Stimulated activated CD4-positive, alpha-beta T cell treated with anti-CD3 and anti-CD28 coated beads, Interleukin-15, amount 100 ng/mL, for 24 hours (primary cell): Measurements from ENCODE around the gene RGPD5.
"Not testable (repeated sequence)": the region's sequence is repeated elsewhere in the genome, so short reads cannot be mapped to it uniquely, and the experiment has no call there.

Experiments
- DNase-seq: peaks from one replicate; pipeline ENCODE4 v3.0.0-alpha.2; 2020

RGPD5 gene

DNA sequence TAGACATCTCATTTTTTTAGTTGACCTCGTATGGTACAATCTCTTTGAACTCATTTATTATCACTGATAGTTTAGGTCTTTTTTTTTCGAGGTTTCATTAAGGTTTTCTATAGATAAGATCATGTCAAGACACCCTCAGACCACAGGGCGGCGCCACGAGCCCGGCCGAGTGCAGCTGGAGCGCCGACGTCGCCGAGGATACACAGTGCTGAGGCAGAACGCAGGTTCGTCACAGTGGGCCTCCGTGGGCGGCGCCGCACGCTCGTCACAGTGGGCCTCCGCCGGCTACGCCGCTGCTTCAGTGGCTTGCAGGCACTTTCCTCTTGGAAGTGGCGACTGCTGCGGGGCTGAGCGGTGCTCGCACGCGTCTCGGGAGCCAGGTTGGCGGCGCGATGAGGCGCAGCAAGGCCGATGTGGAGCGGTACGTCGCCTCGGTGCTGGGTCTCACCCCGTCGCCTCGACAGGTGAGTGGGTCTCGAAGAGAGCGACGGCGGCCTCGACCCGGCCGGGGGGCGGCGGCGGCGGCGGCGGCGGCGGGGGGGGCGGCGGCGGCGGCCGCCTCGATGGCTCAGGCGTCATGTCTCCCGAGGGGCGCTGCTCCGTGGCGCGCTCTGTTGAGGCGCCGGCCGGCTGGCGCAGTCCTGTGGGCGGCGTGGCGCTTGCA lies at the start of gene RGPD5:
TSS of gene RGPD5 (plus strand) at position 232 of the 664 bp plus-strand sequence. CDS start at position 393, 161 bp downstream.
- not testable (repeated sequence) for DNase-seq

DNA sequence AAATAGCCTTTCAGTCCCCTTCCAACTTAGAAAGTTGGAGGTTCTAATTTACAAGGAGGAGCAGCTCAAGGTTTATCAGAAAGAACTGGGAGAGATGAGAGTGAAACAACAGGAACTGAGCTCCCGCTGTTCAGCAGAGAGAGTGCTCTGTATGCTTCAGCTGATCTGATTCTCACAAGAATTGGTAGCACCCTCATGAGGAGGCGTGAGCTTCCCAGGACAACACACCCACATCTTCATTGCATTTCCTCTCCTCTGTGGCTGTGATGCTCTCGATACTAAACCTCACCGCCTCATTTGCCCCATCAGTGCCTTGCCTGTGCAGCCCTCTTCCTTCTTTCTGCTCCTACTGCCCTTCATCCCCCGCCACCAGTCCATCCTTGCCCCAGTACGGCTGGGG lies 42.5 kb upstream of the RGPD5 start:
- not testable (repeated sequence) for DNase-seq

DNA sequence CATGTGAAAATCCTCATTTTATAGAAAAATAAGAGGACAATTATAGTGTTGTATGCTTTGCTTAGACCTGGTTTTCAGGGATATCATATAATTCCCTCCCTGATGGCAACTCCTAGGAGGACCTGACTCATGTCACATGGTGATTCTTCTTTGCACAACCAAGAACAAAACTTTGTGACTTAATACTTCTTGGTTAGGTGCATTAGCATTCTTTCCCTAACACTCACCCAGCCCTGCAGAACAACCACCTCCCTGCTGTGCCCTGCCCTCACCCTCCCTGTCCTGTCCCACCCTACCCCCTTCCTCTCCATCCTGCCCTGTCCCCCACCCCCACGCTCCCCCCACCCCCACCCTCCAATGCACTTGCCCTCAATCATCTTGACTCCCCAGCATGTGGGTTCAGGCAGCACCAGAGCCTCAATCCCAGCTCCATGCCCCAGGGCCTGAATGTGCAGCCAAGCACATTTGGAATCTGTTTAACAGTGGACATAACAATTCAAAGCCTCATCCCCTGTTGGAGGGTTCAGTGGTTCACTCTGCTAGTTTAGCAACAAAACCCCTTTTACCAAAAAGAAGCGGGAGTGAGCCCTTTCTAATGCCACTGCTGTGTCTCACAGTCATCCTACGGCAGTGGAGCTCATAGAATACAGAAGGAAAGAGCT lies 36.8 kb upstream of the RGPD5 start:
- DNase-seq = not testable (repeated sequence)

DNA sequence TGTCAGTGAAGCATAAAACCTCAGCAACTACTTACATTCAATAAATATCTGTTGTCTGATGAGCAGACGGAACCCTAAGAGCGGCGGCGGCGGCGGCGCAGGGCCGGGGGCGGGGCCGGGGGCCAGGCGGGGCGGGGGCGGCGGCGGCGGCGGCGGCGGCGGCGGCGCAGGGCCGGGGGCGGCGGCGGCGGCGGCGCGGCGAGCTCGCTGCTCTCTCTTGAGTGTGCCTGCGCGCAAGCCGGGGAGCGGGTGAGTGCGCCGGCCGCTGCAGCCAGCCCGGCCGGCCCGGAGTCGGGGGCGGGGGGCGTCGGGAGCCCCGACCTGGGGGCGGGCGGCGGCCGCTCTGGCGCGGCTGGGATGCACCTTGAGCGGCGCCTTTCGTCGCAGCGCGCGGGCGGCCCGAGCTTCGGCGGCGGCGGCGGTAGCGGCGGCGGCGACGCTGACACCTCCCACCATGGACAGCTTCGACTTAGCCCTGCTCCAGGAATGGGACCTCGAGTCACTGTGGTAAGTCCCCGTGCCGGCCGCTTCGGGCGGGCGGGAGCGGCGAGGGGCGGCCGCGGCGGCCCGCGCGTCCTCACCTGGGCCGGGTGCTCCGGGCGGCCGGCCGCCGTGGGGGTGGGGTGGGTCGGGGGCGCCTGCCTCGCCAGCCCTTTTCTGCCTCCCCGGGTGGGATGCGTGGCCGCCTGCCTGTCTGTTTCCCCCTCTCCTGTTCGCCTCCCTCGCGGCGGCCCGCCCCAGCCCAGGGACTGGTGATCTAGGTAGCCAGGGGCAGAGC lies 33.7 kb upstream of the RGPD5 start:
- DNase-seq = peak; percentile 24

DNA sequence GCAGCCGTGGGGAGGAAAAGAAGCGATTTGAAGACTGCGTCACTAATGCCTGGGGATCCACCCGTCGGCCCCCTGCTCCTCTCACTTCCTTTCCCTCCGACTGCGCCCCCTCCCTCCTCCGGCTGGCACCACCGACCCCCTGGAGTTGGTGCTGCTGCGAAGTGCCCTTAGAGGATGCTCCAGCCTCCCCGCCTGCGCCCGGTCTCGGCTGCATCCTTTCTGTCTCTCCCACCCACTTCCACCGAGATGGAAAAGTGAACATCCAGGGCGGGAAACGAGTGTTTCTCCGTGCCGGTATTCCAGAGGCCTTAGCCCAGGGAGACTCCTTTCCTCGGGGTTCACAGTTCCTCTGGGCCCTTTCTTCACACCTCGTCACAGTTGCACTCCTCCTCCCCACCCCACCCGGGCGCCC lies 33.1 kb upstream of the RGPD5 start:
- DNase-seq = not testable (repeated sequence)

DNA sequence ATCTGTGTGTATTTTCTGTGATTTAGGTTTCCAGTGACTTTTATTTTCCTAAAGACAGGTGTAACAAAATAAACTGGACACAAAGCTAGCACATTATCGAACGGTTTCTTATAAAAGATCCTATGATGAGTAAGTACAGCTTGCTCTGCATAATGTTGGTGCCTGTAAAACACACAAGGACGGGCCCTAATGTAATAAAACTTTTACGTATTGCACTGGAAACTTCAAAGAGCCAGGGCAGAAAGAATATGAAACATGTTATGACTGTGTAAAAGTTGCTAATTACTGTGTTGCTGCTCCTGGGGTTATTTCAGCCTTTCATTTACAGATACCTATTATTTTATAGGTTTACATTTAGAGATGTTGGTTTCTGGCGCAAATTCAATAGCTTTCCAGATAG lies 32.1 kb upstream of the RGPD5 start:
- not testable (repeated sequence) for DNase-seq

DNA sequence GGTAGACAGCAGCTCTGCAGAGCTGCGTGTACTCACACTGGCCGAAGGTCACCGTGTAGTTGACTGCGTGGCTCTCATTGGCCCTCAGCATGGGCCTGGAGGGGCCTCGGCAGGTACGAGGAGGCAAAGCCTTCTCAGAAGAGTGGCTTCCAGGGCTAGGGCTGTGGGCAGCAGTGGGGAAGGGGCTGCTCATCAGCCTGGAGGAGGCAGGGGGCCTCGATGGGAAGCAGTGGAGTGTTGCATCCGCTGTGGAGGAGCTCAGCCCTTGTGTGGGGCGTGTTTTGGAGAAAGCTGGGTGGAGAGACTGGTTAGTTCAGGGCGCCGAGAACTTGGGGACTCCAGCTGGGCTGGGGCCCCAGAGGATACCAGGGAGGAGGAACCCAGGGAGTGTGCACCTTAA lies 28.0 kb upstream of the RGPD5 start:
- not testable (repeated sequence) for DNase-seq

DNA sequence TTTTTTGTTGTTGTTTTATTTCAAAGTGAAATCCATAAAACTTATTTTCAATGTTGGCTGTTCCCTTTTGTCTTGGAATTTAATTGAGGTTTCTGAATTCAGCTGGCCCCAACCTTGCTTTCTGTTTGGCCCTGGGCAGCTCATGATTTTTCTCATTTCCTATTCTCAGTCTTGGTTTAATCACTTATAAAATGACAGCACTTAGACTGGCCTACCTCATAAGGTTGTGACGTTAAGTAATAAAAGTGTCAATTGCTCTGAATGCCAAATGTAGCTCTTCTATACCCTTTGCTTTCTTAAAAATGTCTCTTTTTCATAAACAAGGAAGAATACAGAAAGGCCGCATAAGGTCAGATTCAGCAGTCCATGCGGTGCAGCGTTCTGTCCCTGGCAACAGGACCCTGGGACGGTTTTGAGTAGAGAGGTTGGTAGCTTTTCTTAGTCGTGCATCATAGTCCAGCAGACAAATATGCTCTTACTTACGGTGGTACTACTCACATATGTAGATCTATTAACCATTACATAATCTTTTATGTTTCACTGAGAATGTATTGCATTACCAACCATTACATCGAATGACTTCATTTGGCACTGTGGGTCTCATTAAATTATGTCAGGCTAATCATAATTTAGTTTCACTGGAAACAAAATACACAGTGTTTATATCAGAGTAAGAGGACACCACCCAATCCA lies 27.1 kb upstream of the RGPD5 start:
- not testable (repeated sequence) for DNase-seq

DNA sequence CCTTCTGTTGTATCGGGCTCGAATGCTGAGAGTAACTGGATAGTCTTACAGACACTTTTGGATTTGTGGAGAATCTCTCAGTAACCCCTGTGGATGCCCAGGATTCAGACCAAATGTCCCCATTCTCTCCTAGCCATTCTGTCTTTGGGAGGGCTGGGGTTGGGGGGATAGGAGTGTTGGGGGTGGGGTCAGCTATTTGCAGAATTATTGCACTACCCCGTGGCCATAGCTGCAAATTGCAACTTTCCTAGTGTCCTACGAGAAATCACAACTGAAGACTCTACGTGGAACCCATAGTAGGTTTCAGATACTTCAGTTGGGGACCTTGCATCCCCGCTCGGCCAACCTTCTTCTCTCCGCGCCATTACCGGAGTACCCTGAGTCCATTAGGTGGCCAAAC lies 25.2 kb upstream of the RGPD5 start:
- DNase-seq = not testable (repeated sequence)

DNA sequence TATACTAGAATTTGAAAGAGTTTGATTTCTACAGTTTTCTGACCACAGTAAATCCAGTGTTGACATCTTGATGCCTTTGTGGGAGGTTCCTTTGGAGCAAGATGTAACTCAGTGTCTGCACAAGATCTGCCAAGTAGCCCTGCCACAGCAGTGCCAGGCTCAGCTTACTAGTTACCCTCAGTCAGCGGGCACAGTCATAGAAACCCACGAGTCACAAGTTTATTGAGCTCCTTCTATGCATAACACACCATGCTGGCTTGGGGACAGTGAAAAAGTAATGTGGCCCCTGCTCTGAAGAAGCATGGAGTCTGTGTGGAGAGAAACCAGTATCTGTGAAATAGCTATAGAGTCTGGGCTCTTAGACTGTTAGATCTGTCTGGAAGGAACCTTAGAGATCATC lies 15.0 kb upstream of the RGPD5 start:
- not testable (repeated sequence) for DNase-seq

DNA sequence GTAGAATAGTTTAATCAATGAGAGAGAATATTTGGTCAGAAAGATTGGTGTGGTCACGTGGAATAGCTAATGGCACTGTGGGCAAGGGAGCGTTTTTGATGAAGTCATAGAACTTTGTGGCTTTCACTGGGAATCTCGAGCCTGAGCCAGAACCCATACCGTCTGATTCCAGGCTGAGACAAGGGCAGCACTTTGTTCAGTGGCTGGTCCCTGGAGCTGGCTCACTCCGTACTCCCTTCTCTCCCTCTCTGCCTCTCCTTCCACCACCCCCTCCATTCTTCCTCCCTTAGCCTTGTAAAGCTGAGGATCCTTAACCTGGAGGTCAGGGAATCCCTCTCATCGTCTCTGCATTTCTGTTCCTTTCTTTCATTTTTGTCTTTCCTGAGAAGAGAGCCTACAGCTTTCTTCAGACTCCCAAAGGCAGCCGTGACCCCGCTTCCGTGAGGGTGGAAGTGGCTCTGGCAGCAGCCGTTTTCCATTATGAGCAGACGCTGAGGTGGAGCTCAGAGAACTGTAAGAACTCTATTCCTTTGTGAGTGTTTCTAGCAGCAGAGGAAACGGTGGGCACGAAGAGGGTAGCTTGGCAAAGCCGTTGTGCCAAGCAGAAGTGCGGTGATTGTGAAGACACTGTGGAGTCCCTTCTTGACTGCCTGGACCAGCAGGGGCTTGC lies 12.8 kb upstream of the RGPD5 start:
- not testable (repeated sequence) for DNase-seq

DNA sequence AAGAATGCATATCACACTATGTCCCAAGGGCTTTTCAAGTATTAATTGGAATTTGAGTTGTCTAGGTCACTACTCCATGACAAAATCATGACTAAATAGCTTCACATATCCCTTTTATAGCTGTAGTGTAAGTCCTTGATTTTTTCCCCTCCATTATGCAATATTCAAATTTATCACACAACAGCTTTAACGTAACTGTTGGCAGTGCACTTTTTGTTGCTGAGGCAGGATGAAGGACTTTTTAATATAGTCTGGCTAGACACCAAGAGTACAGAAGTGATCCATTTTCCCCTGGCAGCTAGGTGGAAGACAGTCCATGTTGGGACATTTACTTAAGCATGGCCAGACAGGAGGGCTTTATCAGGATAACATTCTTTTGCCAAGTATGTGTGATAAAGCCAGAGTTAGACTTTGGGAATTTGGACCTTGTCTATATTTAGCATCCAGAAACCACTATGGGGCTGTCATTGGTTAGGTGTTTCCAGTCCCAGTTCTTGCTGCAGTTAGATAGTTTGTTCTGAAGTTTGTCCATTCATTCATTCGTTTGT lies 11.6 kb upstream of the RGPD5 start:
- DNase-seq = not testable (repeated sequence)

DNA sequence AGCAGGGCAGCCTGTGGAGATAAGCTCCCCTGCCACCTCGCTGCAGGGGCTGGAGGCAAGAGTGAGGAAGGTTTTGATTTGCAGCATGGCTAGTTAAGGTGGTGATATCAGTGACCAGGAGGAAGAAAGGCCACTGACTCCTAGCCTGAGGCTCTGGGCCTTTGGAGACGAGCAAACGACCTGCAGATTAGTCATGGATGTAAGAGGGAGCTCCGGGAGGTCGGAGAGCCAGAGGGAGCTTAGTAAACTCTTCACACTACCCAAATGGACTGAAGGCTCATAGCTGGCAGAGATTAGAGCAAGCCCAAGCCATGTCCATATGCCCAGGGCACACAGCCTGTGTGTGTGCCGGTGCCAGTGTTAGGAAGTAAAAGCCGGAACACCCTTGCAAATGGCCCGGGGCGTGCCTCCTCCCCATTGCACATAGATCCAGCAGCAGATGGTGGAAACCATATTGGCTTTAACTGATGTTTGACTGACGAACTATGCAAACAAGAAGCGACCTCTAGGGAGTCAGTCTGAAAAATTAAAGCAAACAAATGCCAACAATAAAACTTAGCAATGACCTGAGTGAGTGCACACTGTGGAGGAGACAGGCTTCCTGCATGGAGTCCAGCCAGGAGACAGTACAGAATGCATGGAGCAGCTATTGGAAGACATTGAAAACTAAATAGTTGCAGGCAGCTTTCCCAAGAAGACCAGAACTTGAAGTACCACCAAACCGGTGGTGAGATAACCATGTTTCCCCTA lies 2.4 kb upstream of the RGPD5 start:
- not testable (repeated sequence) for DNase-seq

DNA sequence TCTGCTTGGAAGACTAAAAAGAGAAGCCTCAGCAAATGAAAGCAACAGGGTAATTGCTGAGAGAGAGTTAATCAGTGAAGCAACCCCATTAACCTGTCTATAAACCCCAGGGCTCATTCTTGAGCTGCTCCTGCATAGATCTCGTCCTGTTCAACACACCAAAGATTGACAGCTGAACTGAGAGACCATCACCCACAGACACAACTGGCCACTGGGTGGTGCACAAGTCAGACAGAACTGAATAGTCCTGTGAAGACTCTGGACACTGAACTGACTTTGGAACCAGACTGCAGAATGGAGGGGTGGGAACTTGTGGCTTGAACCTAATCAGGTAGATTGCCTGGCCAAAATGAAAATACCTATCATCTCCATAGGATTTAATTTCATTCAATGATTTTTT lies 1.4 kb upstream of the RGPD5 start:
- not testable (repeated sequence) for DNase-seq

DNA sequence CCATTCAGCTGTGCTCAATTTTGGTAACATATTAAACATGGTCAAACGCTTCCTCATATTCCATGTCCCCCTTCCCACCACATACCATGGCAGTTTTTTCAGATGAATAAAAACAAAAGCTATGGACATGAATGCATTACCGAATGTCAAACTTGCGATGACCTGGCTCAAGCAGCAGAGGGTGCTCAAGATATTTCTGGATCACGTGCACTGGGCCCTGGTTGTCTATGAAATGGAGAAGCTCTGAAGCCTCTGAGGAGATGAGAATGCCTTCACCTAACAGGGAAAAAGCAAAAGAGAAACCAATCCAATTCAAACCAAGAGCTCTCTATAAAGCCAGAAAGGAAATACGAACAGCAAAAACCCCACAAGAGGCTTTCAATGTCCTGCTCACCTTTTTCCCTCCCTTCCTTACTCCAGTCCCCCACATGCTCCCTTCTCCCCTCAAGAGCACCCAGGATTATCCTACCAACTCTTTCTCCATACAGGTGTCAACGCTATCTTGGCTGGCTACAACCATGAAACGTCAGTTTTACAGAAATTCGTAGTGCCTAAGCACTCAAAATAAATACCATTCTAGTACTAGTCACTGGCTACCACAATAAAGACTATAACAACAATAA lies 77.1 kb downstream of the RGPD5 start:
- not testable (repeated sequence) for DNase-seq

DNA sequence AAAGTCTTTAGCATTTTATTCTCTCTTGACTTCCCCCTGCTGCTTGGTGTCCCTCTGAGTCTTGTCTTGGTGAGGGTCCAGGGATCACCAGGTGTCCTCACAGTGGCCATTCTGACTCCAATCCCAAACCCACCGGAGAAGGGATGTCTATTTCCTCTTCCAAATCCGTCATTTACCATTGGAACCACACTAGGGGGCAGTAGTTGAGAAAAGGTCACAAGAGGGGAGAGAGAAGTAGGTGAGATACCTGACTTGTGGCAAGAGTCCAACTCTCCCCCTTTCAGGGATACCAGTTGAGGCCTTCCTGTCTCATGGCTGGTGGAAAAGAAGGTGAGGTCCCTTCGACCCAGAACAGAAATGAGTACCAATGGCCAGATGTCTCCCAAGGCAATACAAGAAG lies 82.5 kb downstream of the RGPD5 start:
- not testable (repeated sequence) for DNase-seq

DNA sequence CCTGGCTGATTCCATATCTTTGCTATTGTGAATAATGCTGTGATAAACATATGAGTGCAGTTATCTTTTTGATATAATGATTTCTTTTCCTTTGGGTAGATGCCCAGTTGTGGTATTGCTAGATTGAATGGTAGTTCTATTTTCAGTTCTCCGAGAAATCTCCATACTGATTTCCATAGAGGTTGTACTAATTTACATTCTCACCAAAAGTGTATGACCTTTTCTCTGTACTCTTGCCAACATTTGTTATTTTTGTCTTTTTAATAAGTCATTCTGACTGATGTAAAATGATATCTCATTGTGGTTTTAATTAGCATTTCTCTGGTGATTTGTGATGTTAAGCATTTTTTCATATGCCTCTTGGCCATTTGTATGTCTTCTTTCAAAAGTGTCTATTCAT lies 88.0 kb downstream of the RGPD5 start:
- DNase-seq = not testable (repeated sequence)

DNA sequence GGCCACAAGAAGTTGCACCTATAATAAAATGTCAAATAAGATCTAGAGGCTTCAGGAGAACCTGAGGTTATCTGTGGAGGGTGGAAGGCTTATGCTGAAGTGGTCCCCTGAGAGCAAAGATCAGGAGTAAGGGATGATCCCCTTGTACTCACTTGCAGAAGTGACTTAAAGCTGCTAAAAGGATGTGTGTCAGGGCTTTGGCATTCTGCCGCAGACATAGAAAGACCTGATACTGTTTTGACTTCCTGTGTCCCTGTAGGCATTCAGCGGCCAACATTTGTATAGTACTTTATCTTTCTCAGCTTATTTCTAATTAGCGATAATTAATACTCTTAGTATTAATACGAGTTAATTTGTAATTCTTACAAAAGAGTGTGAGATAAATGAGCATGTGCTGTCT lies 94.3 kb downstream of the RGPD5 start:
- not testable (repeated sequence) for DNase-seq

DNA sequence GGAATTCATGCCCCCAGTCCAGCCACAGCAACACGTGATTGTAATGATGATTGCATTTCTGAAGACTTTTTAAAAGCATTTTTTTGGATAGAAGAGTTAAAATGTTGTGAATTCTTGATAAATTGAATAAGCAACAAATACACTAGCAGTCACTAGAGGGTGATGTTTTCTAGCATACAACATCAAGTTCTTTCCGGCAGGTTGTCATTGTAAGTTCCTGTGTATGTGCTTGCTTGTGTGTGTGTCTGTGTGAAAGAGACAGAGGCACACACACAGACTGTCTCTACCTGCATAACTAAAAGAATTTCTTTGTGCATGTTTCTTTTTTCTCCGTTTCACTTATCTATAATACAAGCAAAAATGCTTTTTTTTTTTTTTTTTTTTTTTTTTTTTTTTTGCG lies 95.8 kb downstream of the RGPD5 start:
- DNase-seq = not testable (repeated sequence)

DNA sequence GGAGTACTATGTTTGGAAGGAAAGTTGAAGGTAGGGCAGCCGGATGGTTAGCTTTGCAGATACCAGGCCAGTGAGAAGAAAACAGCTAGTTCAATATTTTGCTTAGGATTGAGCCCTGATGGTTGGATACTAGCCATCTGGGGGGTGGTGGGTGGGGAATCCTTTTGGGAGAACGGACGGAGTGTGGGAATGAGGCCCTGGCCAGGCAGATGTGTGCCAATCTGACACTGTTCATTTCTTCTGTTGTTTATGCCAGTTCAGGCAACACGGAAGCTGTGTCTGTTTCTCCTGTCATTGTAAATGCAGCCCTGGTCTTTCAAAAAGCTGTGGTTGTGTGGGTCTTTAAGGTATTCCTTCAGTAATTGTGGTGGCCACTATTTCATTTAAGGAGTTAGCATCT lies 96.9 kb downstream of the RGPD5 start:
- not testable (repeated sequence) for DNase-seq

DNA sequence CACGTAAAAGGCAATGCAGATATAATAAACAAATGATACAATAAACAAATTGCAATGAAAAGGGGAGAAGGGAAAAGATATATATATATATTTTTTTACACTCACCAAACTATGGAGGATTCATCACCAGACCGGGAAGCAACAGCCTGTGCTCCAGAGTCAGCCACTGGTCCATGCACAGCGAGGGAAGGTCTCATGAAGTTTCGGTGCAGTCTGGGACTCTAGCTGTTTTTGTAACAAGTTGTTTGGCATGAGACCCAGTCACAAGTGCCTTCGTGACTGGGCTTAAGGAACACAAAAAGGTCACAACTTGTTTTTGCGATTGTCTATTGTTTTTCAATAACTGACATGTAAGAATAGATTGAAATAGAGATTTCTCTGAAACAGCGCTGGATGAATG lies 99.6 kb downstream of the RGPD5 start:
- not testable (repeated sequence) for DNase-seq
